ENCODE measurements around the gene BTNL2.
"Not testable (repeated sequence)": the region's sequence is repeated elsewhere in the genome, so short reads cannot be mapped to it uniquely, and the experiment has no call there.

Gene BTNL2

DNA sequence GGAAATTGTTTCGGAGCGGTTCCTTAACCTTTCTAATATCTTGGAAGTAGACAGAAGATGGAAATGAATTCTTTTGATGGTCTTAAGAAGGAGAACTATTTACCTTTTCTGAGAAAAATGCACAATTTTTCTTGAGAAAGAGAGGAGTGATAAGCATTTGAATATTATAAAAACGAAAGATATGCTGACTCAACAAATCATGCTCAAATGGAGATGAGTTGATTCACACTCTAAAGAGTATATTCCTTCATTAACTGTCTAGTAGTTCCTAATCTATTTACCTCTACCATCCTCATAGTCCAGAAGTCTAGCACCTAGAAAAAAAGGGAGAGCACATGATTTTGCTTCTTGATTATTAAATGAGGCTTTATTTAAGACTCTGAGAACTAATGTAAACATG lies 39.3 kb downstream of the BTNL2 start:
- no peak for DNase-seq

DNA sequence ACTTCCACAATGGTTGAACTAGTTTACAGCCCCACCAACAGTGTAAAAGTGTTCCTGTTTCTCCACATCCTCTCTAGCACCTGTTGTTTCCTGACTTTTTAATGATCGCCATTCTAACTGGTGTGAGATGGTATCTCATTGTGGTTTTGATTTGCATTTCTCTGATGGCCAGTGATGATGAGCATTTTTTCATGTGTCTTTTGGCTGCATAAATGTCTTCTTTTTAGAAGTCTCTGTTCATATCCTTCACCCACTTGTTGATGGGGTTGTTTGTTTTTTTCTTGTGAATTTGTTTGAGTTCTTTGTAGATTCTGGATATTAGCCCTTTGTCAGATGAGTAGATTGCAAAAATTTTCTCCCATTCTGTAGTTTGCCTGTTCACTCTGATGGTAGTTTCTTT lies 47.8 kb downstream of the BTNL2 start:
- DNase-seq: not testable (repeated sequence)

DNA sequence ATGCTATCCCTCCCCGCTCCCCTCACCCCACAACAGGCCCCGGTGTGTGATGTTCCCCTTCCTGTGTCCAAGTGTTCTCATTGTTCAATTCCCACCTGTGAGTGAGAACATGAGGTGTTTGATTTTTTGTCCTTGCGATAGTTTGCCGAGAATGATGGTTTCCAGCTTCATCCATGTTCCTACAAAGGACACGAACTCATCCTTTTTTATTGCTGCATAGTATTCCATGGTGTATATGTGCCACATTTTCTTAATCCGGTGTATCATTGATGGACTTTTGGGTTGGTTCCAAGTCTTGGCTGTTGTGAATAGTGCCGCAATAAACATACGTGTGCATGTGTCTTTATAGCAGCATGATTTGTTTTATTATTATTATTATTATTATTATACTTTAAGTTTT lies 48.4 kb downstream of the BTNL2 start:
- not testable (repeated sequence) for DNase-seq

DNA sequence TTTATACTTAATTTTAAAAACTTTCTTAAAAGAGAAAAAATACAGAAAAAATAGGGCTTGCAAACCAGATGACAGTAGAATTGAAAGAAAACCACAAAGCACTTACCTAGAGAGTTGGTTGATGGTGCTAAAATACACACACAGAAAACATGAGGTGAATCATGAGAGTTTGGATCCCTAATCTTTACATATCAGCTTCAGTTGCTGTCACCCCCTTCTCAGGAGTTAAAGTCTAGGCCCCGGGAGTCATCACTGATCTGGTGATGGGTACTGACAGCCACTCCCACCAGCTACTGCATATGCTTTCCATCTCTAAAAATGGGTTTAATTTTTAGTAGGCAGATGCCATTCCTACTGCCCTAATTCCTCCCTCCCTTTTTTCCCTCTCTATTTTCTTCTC lies 52.0 kb downstream of the BTNL2 start:
- DNase-seq: no peak

DNA sequence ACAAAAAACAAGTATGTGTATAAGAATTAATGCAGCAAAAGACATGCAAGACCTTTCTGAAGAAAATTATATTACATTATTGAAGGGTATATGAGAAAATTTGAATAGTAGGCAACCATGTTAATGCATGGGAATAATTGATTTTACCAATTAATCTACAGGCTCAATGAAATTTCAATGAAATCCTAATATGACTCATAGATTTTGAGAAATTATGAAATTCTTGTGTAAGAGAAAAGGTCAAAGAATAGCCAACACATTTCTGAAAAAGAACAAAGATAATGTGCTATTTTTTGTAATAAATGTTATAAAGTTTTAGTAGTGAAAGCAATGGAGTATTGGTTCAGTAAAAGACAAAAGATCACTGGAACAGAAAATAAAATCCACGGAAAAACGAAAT lies 53.6 kb downstream of the BTNL2 start:
- DNase-seq: no peak
